HG03066 (cell line): Measurements from ENCODE around the gene SP6.

Experiments
- ATAC-seq: cut with Tn5 transposase; IDR thresholded peaks from one replicate; pipeline ENCODE4 v1.9.1; 2021; ENCODE audit warnings: low read depth; ENCODE audit not compliant: unreplicated experiment

SP6 gene

DNA sequence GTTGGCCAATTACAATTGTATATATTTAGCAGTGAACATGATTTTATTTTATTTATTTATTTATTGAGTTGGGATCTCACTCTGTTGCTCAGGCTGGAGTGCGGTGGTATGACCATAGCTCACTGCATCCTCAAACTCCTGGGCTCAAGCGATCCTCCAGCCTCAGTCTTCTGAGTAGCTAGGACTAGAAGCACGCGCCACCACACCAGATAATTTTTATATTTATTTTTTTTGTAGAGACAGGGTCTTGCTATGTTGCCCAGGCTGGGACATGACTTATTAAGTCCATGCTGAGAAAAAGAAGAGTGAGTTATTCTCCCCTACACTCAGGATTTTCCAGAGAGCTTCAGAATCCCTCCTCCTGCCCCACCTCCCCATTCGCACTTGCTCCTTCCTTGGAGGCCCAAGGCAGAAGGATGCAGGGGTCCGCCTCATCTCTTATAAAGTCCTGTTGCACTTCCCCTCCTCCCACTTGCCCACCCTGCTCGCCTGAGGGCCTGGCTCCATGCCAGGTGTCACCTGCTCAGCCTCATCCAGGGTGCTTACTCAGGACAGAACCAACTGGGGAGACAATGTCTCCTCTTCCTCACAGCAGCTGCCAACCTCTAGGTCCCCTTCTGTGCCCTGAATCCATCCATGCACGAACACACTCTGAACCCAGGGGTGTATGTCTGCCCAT is 29.0 kb upstream of the SP6 start:
- no peak for ATAC-seq

DNA sequence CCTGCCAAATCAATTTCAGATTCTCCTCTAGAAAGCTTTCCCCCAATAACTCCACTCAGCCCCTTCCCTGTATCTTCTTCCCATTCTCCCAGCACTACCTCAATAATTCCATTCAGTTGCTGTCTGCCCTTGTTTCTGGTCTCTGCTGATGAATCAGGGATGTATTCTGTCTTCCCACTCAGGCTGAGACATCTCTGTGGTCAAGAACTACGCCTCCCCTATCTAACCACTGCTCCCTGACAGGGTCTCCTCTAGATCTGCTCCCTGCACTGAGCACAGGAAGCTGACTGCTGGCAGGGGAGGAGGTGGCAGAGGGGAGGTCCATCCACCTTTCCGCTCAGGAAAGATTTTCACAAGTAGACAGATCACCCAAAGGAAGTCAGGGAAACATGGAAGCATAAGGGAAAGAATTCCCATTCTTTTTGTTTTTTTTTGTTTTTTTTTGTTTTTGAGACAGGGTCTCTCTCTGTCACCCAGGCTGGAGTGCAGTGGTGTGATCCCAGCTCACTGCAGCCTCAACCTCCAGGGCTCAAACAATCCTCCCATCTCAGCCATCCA is 28.1 kb upstream of the SP6 start:
- no peak for ATAC-seq

DNA sequence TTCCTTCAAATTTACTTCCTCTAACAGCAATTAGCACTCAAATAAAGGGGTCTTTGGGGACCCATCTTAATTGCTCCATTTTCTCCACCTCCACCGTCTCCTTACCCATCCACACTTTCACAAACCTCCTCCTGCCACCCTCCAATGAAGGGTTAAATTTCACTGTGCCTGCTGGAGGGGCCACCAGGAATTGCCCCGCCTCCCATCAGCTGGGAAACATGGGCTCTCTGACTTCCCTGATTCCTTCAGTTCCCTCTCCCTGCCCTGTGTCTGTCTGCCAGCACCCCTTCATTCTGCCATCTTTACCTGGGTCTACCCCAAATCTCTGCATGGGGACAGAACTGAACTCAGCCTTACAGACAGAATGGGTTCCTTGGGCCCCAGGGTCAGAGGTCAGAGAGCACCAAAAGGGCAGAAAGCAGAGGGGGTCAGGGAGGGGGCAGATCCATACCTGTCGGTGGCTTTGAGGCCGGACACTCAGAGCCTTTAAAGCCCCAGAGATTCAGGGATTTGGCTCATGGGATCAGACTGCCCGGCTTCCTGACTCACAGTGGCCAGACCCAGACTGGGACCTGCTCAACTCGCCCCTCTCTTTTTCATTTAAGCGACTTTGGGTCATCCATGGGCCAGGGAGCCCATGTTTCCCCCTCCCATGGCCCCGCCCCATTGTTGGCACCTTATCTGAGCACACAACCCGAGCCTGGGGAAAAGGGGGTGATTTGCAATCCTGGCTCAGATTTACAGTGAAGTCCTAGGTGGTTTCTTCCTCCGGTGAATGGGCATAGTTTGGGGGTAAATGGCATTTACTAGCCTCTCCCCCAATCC is 27.5 kb upstream of the SP6 start:
- no peak for ATAC-seq

DNA sequence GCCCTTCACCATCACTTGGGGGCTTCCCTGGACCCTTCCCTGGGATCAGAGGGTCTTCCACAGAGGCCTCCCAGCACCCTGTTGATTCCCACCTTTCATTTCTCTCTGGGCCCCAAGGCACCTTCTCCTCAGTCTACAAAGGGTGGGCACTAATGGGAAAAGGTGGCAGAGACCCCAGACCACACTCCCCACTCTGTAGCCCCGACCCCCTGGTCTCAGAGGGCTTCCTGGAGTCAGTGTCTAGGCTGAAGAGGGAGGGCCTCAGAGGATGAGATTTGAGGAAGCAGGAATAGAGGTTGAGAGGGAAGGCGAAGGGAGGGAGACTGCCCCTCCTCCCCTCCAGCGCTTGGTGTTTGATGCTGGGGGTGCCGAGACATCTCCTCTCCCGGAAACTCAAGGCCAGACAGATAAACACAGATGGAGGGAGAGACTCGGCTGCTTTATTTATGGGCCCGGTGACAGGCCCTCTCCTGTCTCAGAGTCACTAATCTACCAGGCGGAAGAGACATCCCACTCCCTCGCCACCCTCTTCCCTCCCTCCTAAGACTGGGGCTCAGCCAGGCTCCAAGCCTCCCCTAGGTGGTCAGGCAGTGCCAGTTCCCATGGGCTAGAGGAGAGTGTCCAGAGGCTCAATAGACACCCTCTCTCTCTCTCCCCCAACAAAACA is 26.5 kb upstream of the SP6 start:
- ATAC-seq: no peak

DNA sequence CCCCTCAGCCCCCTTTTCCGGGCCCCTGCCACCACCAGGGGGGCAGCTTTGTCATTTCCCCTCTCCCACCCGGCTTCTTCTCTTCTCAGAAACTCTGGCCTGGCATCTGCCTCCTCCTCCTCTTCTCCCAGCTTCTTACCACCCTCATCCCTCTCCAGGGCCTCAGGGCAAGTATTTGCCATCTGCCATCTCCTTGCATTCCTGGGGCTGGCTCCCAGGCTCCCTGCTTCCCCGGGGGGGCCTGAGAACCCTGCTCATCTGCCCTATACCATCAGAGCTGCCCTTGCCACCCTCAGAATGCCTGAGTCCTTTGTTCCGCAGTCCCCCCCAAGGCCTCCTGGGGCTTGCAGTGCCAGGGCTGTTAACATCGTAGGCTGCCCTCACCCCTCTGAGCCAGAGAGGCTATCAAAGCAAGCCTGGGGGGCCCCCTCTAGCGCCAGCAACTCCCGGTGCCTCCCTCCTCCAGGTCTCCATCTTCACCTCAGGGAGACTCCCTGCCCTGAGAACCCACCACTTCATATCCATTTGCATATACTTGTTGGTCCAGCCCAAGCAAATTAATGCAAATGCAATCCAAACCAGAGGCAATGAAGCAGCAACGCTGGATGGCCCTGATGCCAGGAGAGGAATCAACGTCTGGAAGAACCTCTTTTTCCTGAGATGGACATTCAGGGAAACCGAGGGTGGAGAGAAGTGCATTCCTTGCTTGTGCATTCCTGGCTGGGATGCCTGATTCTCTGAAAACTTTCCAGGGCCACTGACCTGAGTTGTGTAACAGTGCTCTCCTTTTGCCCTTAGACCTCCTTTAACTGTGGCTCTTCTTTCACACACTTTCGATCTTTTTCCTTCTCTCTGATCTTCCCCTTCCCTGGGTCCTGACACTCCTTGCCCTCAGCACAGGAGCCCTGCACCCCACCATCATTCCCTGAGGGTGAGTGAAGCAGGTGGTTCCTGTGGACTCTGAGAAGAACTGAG is 24.3 kb upstream of the SP6 start:
- no peak for ATAC-seq

DNA sequence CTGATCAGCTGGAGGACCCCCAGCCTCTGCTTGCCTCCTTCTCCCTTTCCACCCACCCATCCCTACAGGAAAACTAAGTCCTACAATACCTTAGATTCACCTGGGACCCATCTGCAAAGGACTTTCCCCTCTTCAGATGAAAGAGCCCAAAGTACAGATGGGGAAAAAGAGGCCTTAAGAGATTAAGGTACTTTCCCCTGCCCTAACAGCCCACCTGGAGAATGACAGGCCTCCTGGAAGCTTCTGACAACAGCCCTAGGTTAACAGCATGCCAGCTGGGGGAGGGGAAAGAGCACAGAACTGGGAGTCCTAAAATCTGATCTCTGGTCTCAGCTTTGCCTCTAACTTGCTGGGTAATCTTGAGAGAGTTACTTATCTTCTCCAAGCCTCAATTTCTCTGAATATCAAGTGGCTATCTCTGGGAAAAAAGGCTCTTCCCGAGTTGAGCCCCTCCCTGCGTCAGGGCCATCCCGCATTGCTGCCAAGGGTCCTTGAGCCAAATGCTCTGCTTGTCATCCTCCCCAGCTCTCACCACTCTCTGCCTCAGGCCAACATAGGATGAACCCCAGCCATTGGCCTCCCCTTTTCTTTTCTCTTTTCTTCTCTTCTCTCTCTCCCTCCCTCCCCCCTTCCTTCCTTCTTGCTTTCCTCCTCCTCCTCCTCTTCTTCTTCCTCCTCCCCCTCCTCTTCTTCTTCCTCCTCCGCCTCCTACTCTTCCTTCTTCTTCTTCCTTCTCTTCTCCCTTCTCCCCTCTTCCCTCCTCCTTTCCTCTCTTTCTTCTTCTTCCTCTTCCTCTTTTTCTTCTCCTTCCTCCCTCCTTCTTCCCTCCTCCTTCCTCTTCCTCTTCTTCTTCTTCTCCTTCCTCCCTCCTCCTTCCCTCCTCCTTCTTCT is 22.5 kb upstream of the SP6 start:
- no peak for ATAC-seq

DNA sequence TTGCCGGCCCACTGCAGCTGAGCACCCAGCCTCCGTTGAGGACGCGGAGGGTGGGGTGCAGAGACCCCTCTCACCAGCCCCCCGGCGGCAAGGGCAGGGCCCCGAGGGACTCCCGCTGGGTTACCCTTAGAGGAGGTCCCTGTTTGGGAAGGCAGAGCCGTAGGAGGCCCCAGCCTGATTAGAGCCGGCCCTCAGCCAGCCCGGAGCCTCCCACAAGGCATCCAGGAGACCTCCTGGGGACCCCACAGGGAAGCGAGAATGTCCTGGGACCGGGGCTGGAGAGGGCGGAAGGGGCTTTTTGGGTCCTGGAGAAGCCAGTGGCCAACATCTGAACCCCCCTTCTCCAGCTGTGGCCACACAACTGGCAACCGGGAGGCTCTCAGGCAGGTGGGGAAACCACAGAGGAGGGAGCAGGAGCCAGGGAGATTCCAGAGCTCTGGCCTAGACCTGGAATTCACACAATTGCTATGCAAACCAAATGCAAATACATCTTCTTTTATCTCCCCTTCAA is 21.7 kb upstream of the SP6 start:
- no peak for ATAC-seq

DNA sequence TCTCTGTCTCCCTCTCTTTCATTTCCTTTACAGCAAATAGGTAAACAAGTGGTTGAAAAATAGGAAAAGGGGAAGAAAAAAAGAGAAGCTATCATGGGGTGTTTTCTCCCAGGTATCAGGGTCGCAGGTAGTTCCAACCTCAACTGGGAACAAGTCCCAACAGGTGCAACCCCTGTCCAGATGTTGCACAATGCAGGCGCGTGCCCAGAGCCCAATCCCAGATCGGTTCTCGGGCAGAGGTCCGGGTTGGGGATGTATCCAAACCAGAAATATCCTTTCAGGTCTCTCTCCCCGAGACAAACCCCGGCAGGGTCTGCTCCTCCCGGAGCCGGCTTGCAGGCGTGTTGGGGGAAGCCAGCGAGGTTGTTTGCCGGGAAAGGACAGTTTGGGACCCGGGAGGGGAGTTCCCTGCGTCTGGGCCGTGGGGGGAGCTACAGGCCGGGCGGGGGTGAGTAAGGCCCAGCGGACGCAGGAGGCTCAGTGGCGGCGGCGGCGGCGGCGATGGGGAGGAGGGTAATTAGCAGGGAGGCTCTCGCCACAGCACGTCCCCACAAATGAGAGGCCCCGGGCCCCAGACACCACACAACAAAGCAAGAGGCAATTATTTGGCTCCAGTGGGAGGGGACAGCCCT is 21.2 kb upstream of the SP6 start:
- no peak for ATAC-seq

DNA sequence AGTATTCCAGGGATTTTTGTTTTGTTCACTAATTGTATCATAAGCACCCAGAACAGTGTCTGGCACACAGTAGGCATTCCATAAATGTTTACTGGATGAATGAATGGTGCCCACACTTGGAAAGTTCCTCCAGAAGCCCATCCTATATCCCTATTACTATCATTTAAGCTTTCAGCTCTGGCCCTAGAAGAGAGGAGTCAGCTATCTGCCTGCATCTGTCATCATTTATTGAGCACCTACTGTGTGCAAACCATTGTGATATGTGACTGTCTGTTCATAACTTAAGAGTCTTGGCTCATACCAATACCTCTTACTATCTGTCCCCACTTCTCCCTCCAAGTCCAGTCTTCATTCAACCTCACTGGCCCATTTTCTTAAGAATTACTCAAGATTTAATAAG is 20.1 kb upstream of the SP6 start:
- ATAC-seq: no peak

DNA sequence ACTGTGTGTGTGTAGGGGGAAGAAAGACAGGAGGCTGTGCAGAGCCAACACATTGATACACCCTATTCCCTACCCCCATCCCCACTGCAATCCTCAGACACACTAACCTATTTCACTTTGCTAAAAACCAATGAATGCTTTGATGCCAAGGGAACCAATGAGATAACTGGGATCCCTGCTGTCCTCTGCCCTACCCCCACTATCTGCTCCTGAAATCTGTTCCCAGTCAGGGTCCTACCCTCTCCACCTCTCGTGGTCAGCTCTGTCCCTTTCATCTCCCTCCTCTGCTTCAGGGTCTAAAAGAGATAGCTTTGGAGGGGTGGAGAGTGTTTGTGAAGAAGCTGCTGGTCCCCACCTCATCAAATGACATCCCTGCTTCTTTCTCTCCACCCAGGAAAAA is 19.1 kb upstream of the SP6 start:
- no peak for ATAC-seq

DNA sequence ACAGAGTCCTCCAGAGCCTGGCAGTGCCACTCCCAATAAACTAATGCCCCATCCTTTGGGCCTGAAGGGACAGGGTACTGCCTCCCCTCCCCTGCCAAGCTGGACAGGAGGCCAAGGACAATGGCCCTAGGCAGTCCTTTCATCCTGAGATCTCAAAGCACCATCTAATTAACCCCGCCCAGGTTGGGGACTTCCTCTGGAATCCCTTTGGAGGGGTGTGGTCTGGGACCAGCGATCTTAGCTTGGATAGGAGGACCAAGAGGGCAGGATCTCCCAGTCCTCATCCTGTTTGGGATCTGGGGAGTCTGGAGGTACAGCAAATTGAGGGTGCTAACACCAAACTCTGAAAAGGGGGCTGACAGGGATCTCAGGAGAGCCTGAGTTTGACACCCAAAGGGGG is 18.2 kb upstream of the SP6 start:
- ATAC-seq: no peak

DNA sequence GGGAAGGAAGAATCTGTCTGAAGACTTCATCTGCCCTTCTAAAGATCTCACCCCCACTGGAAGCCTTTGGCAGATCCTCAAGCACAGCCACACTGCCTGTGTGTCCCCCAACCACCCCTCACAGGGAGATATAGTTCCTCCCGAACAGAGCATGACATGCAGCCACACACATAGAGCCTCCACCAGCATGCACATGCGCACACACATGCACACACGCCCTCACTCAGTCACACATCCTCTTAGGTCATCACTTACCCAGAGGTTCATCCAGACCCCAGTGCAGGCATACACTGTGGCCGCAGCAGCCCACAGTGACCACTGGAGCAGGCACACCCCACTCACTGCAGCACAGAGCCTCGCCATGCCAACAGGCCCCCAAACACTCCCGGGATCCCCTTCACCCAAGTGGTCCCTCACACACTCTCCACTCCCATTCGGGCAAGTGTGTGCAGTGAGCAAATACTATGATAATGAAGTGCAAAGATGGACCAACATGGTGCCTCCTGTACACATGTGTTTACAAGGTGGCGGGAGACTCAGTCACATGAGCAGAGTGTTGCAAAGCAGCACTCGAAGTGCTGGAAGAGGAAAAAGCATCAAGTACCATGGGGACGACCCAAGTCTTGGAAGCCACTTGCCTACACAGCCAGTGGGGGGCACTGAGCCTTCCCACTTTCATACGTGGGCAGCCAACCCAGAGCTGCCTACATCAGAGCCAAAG is 17.0 kb upstream of the SP6 start:
- no peak for ATAC-seq

DNA sequence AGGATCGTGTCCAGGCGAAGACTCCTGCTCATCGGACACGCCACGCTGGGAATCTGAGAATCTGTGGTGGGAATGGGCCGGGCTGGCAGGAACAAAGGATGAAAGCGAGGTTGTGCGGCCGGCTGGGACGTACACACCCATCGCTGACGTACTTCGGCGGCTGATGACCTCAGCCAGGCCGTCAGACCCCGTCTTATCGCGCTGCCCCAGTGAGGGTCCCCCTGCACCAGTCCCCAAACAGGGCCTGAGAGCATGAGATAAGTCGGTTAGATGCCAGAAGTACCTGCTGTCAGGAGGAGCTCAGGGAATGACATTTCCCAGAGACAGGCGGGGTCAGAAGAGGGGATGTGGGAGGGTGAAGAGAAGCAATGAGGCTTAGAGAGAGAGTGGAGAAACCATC is 16.0 kb upstream of the SP6 start:
- ATAC-seq: no peak

DNA sequence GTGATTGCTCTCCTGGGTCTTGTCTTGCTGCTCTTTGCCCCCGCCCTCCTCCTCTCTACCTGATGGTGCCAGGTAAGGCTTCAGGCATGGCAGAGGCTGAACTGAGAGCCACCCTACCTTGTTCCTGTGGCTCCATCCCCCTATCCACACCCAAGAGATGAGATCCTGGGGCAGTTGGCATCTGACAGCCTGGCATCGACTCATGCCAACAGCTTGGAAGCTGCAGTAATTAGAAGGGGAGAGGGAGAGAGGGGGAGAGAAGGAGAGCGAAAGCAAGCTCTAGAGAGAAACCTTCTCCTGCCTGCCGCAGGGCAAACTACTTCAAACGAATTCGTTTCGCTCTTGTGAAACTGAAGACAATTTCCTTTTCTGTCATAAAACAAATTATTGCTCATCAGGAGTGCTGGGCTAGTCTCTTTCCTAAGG is 13.8 kb upstream of the SP6 start:
- ATAC-seq: no peak

DNA sequence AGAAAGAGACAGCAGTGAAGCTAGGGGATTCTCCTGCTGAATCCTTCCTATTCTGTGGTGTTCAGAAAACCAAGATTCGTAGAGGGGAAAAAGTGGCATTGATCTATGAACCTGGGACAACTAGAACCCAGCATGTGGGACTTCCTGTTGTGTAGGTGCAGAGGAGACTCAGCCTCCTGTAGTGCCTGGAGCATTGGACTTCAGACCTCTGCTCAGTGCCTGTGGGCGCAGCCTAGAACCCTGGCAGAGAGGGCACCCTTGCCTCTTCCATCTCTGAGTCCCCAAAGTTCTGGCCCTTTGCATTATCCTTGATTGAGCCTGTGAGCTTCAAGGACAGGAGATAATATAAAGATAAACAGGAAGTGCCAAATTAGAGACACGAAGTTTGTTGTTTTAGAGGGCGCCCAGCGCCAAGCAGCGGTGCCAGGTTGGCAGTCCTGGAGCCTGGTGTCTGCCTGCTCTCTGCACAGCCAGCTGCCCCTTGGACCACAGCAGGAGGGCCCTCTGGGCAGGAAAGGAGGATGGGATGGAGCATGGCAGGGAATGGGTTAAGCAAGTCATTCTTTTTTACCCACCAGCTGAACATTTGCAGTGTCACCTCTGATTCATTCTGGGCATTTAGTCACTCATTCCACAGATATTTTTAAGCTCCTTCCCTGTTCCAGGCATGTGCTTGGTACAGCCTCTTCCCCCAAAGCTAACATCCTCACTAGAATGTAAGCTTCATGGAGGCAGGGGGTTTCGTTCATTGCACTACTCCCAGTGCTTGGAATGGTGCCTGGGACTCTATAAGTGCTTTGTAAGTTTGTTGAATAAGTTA is 11.9 kb upstream of the SP6 start:
- ATAC-seq: no peak

DNA sequence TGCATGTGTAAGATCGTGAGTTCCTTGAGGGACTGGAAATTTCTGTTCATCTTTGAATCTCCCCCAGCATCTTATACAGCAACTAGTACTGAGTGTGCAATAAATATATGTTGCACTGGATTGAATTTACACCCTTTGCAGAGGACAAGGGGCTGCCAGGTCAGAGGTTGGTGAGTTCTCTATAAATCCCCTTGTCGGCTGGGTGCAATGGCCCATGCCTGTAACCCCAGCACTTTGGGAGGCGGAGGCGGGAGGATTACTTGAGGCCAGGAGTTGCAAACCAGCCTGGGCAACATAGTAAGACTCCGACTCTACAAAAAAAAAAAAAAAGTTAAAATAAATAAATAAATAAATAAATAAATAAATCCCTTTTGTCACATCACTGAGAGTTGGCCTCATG is 9.4 kb upstream of the SP6 start:
- ATAC-seq: no peak
